ENCODE data around the gene RGL3. TPM values are rescaled to one million over a fixed set of nuclear protein-coding genes. Genes with fewer than 3 reads are reported as not detected.

The RGL3 gene
- total and polyA plus RNA-seq, 2 of the 4 experiments (the other 2 are of a cell fraction): 0.18 to 0.62 TPM

DNA sequence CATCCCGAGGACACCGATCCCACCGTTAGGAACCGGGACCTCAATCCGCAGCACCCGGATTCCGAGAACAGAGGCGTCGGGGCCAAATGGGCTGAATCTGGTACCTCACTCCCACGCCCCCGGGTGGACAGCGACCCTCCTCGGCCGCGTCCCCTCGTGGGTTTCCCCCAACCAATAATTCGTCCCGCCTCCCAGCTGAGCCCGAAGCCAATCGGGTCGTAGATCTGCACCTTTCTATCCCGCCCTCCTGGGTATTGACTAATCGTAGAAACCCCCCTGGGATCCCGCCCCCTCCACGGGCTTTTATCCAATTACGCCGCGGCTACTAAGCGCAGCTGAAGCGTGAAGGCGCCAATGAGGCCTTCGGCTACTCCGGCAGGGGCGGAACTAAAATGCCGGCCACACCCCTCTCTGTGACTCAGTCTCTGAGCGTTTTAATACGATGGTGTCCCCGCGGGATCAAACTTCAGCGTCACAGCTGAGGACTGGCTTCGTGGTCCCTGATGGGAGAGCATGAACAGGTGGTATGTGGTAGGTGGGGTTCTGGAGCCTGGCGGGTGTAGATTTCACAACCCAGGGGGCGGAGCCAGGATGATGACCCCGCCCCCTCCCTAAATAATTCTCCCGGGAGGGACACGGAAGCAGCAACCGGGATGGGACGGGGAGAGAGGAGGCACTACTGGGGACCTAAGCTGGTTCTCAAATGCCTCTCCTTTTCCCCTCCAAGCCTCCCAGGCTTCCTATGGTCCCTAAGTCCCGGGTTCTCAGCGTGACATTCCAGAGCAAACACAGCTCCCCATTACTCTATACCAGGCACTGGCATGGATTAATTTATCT is 72.8 kb downstream of the RGL3 start, which contains the start of the genes CCDC159 and TMEM205 (continued):
- TF ChIP-seq, protein P1, sequence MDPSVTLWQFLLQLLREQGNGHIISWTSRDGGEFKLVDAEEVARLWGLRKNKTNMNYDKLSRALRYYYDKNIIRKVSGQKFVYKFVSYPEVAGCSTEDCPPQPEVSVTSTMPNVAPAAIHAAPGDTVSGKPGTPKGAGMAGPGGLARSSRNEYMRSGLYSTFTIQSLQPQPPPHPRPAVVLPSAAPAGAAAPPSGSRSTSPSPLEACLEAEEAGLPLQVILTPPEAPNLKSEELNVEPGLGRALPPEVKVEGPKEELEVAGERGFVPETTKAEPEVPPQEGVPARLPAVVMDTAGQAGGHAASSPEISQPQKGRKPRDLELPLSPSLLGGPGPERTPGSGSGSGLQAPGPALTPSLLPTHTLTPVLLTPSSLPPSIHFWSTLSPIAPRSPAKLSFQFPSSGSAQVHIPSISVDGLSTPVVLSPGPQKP (IDR thresholded peaks at IDR 0.05; ENCODE audit: borderline replicate concordance, low read depth, low read length): no peak
- TF ChIP-seq RAD21 (IDR thresholded peaks at IDR 0.05; ENCODE audit: low read length): peak; percentile 17; the same call in 1 of the 2 replicates

Measured in IMR-90 (cell line).